ENCODE measurements around the gene ADGRD2.
"Not testable (repeated sequence)": the region's sequence is repeated elsewhere in the genome, so short reads cannot be mapped to it uniquely, and the experiment has no call there.

Gene ADGRD2, protein sequence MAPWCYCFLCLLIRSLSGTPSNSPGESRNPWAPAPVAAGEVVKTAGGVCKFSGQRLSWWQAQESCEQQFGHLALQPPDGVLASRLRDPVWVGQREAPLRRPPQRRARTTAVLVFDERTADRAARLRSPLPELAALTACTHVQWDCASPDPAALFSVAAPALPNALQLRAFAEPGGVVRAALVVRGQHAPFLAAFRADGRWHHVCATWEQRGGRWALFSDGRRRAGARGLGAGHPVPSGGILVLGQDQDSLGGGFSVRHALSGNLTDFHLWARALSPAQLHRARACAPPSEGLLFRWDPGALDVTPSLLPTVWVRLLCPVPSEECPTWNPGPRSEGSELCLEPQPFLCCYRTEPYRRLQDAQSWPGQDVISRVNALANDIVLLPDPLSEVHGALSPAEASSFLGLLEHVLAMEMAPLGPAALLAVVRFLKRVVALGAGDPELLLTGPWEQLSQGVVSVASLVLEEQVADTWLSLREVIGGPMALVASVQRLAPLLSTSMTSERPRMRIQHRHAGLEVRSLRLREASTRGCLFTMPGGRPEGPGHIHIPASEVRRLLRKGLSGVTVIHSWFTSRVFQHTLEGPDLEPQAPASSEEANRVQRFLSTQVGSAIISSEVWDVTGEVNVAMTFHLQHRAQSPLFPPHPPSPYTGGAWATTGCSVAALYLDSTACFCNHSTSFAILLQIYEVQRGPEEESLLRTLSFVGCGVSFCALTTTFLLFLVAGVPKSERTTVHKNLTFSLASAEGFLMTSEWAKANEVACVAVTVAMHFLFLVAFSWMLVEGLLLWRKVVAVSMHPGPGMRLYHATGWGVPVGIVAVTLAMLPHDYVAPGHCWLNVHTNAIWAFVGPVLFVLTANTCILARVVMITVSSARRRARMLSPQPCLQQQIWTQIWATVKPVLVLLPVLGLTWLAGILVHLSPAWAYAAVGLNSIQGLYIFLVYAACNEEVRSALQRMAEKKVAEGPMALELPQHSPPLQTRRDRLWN

GRCh38 chr9:124450241-124450924, at the start of gene ADGRD2:
Gene ADGRD2, plus strand, starts transcription at chr9:124450451. Its CDS starts 1,216 bp downstream, at chr9:124451667.
- DNase-seq: no peak

GRCh38 chr9:124403246-124403645, 47.0 kb upstream of the ADGRD2 start:
- no peak for DNase-seq

DNA sequence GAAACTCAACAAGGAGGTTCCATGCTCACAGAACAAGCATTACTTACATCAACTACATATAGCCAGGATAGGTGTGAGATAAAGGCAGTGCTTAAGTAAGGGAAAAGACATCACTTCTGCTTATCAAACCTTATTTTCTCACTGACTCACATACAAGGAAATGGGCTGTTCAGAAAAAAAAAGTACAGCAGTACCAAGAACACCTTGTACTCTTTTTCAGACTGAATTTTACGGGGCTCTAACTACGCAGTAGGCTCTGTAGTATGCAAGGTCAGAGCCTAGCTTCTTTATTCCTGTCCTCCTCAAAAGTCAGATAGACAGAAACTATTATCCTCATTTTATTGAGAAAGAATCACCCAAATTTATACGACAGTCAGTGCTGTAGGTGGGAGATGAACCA, 40.8 kb upstream of the ADGRD2 start:
- DNase-seq: no peak

DNA sequence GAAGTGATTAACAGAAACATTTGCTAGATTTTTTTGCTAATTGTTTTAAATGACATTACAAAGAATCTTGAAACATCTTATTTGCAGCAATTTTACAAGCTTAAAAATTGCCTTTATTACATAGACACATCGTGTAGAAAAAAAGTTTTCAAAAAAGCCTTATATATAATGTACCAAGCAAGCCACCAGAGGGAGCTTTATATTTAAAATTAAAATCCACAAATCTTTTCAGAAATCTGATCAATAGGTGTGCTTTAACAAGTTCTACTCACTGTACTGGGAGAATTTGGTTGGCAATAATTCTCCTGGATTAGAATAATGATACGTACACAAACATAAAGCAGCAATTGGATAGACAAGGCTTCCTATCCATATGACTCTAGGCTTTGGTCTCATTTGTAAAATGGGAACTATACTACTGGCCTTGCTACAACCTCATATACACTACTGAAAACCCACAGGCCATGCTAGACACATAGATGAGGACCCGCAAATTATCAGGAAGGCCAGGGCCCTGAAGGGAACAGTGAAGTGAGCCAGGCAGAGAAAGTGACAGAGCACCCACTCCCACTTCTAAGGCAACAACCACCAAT, 39.8 kb upstream of the ADGRD2 start:
- DNase-seq: no peak

GRCh38 chr9:124411514-124412227, 38.6 kb upstream of the ADGRD2 start:
- DNase-seq: no peak

- no peak for DNase-seq
Measured at GRCh38 chr9:124412228-124412575, 38.0 kb upstream of the ADGRD2 start.

DNA sequence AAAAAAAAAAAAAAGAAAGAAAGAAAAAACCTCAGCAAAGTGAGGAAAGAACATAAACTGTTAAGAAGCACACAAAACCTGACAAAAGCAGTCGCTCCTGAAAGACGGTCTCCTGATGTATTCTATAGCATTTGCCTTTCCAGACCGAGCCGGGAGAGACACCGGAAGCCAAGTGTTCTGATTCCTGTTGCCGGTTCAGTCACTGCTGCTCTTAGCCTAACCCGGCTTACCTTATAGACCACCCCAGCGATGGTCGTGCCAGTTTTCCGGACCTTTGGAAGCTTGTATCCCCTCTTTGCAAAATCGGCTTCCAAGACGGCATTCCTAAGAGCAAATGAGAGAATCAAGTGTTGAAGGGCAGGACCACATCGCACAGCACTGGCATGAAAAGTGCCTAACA, 35.6 kb upstream of the ADGRD2 start:
- no peak for DNase-seq

GRCh38 chr9:124415102-124415851, 35.0 kb upstream of the ADGRD2 start, which contains the start of gene PSMB7:
Gene PSMB7, minus strand, starts transcription at chr9:124415442. Its CDS starts 17 bp downstream, at chr9:124415425.
- peak; percentile 96 for DNase-seq

DNA sequence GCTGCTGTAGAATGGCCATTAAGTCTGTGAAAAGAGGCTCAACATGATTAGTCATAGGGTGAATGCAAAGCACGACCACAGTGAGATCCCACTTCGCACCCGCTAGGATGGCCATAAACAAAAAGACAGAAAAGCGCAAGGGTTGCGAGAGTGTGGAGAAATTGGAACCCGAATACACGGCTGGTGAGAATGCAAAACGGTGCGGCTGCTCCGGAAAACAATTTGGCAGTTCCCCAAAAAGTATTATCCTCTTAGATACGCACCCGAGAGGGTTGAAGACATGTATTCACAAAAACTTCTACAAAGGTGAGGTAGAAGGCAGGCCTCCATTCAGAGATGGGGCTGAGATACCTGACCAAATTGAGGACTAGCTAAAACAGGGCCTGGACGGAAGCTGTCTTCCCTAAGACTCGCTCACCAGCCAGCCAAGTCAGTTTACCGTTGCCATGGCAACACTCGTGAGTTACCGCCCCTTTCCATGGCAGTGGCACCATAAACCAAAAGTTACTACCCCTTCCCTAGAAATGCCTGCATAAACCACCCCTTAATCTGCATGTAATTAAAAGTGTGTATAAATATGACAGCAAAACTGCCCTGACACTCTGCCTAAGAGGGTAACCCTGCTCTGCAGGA, 34.3 kb upstream of the ADGRD2 start:
- DNase-seq: no peak

GRCh38 chr9:124419832-124420489, 30.3 kb upstream of the ADGRD2 start:
- no peak for DNase-seq

DNA sequence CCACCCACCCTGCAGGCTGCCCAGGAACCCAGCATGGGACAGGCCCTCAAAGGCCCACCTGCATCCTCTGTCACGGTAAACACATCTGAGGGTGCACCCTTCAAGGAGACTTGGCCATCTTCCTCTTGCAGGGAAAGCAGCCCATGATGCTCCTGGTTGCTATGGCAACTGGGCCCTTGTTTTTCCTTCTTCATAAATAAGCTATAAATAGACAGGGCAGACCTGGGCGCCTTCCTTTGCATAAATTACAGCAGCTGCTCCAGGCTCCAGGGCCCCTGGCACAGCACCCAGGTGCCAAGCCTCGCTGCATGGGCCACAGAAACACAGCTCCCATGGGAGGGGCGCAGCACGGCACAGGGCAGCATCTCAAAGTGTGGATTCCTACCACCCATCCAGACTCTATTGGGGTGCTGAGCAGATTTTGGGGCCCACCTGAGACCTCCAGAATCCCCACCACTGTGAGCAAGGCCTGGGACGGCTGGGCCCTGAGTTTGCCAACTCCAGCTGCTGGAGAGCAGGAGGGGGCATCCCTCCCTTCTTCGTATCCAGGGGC, 29.2 kb upstream of the ADGRD2 start:
- peak; percentile 17 for DNase-seq

DNA sequence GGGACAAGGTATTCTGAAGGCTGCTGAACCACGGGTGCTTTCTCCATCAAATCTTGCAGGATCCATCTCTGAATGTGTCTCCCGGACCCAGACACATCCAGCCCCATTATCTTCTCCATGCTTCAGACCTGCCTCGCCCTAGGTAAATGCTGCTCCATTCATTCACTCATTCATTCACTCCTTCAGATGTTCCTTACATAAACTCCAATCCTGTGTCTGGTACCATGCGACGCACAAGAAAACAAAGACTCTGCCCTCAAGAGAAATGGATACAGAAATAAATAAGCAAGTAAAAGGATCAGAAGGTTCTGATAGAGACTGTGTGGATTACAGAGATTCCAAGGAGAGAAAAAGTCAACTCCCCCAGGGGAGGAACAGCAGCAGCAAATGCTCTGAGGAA, 27.1 kb upstream of the ADGRD2 start:
- no peak for DNase-seq

DNA sequence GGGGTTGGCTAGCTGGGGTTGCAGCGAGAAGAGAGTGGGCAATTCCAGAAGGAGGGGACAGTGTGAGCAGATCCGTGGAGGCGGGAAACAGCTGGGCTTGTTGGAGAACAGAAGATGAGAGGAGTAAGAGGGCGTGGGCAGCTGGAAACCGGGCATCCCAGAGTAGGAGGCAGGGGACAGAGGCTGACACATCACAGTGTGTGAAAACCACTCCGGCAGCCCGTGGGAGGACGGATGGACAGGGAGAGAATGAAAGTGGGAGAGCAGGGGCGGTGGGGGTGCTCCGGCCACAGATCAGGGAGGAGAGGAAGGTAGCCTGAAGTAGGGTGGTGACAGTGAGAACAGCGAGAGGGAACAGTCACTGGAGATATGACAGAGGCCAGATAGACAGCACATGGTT, 26.7 kb upstream of the ADGRD2 start:
- DNase-seq: no peak

GRCh38 chr9:124425733-124426132, 24.5 kb upstream of the ADGRD2 start:
- not testable (repeated sequence) for DNase-seq

DNA sequence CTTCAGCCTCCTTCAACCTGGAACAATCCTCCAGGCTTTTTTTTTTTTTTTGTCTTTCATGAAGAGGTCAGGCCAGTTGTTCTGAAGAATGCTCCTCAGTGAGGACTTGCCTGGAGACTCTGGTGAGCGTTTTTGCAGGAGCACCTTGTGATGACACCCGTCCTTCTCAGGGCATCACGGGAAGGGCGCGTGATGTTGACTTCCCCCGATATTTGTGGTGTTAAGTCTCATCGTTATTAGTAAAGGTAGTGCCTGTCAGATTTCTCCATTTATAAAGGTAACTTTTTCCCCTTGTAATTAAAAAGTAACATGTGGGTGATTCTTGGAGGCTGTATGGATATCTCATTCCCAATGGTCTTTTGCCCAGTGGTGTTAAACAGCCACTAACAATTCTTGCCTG, 23.9 kb upstream of the ADGRD2 start:
- no peak for DNase-seq

- DNase-seq: no peak
Measured at GRCh38 chr9:124427281-124427680, 23.0 kb upstream of the ADGRD2 start.

GRCh38 chr9:124428751-124429529, 21.3 kb upstream of the ADGRD2 start:
- DNase-seq: no peak

DNA sequence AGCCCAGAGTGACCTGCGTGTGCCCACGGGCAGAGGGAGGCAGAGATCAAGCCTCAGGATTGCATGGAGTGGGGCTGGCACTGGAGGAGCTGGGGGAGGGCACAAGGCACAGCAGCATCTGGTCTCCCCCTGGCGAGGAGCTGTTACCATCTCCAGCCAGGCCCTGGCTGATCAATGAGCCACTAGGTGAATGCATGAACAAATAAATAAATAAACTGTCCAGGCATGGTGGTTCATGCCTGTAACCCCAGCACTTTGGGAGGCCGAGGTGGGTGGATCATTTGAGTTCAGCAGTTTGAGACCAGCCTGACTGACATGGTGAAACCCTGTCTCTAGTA, 20.8 kb upstream of the ADGRD2 start:
- no peak for DNase-seq

GRCh38 chr9:124436320-124436719, 13.9 kb upstream of the ADGRD2 start:
- DNase-seq: no peak
